H7 (cell line): ENCODE results near the gene PPARA. TPM values are rescaled to one million over a fixed set of nuclear protein-coding genes. Genes with fewer than 3 reads are reported as not detected.
A peak's percentile ranks its signal among the peaks of the same experiment; 100 is the strongest.
"Not testable (repeated sequence)": the region's sequence is repeated elsewhere in the genome, so short reads cannot be mapped to it uniquely, and the experiment has no call there.

Source experiments
- DNase-seq: peaks from one replicate; pipeline ENCODE4 v3.0.0; 2012
- H3K27me3 ChIP-seq: 2 replicates; pipeline ENCODE4 v1.6.0; 2011; ENCODE audit warnings: mild to moderate bottlenecking, low read length; ENCODE audit not compliant: control insufficient read depth, insufficient read depth
- H3K36me3 ChIP-seq: replicated peaks from 2 replicates; pipeline ENCODE4 v1.5.1; 2011; ENCODE audit warnings: low read length; ENCODE audit not compliant: control insufficient read depth, insufficient read depth
- H3K4me3 ChIP-seq: 2 replicates; pipeline ENCODE4 v1.5.1; 2011; ENCODE audit warnings: low read depth, mild to moderate bottlenecking, control low read depth, low read length, moderate library complexity; ENCODE audit not compliant: insufficient read depth
- total RNA-seq: library from RNA; depleted of rRNA; stranded (reverse); fragments of >200 nt; shearing (Covaris generic); gene quantifications from 2 replicates; pipeline ENCODE4 v1.2.3, GENCODE V29; 2014

Gene PPARA
- total RNA-seq, 1 experiment from 2014 or later = 1.2 TPM

DNA sequence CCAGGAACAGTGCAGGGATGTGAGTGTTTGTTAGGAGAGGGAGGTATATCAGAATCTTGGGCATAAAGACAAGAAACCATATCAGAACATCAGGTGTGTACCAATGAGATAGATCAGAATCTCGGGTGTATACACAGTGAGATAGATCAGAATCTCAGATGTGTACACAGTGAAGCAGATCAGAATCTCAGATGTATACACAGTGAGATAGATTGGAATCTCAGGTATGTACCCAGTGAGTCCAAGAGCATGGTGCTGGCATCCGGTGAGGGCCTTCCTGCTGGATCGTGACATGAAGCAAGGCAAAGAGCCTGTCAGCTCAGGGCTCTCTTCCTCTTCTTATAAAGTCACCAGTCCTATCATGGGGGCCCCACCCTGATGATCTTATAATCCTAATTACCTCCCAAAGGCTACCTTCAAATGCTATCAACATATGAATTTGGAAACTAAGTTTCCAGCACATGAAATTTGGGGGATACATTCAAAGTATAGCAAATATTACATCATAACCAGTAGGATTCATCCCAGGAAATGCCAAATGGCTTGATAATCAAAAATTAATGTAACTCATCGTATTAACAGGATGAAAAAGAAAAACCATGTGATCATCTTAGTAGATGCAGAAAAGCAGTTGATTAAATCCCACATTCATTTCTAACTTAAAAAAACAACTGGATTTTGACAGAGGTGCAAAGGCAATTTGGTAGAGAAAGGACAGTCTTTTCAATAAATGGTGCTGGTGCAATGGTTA is 28.6 kb downstream of the PPARA start:
- DNase-seq = no peak
- no peak overlapping the region for H3K4me3 ChIP-seq
- no peaks in the 10 kb centered on the region for H3K27me3 ChIP-seq
- no peaks in the 10 kb centered on the region for H3K36me3 ChIP-seq

DNA sequence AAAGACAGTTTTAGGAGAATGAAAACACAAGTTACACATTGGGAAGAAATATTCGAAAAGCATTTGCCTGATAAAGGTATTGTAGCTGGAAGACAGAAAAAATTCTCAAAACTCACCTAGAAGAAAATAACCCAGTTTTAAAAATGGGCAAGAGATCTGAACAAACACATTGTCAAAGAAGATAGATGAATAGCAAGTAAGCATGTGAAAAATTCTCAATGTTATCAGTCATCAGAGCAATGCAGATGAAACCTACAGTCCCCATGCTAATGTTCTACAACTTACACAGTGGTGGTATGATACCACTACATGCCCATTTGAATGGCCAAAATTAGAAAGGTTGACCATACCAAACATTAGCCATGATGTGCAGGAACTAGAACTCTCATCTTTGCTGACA is 29.4 kb downstream of the PPARA start:
- Histone ChIP-seq H3K36me3 (no peaks in the 10 kb centered on the region), H3K4me3 (no peak overlapping the region), H3K27me3 (no peaks in the 10 kb centered on the region)
- DNase-seq = no peak

DNA sequence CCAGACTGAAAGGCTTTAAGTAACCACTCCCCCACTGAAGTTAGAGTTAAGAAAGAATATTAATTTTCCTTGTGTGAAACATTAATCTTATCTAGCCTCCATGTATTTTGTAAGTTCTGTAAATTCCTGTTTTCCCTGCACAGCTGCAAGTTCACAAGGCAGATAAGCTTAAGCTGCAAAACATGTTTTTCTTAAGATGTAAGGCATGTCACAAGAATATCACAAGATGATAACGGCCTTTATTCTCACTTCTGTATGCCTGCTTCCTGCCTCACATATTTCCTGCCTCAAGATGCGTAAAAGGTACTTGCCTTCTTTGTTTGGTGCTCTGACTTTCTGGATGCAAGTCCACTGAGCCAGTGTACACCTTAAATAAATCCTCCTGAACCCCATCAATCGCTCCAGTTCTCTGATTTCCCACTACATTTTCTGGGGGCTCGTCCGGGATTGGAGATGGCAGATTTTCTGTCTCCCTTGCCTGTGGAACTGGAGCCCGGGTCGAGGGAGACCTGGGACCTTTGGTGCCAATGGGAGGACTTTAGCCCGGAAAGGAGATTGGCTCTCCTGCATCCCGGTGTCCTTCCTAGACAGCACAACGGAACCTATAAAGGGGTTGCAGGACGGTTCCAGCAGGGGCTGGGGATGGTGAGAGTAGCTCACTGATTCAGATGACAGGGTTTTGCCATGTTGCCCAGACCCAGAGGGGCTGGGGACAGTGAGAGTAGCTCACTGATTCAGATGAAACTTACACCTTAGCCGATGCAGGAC is 30.2 kb downstream of the PPARA start:
- DNase-seq = no peak
- Histone ChIP-seq H3K4me3 (no peak overlapping the region), H3K27me3 (no peaks in the 10 kb centered on the region), H3K36me3 (no peaks in the 10 kb centered on the region)

DNA sequence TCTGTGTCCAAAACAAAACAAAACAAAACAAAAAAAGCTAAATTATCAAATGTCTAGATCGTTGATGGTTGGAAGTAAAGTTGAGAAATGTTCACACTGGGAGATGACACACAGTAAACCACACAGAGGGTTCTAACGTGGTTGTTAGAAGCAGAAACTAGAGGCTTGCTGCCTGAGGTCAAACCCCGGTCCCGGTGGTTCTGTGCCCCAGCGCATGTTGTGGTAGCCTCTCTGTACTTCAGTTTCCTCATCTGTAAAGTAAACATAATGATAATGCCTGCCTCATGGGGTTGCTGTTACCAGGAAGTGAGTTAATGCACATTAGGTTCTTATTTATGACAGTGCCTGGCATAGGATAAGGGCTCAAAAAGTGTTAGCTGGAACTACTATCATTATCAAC is 33.4 kb downstream of the PPARA start:
- no peaks in the 10 kb centered on the region for H3K36me3 ChIP-seq
- DNase-seq = no peak
- H3K4me3 ChIP-seq = no peak overlapping the region
- no peaks in the 10 kb centered on the region for H3K27me3 ChIP-seq

DNA sequence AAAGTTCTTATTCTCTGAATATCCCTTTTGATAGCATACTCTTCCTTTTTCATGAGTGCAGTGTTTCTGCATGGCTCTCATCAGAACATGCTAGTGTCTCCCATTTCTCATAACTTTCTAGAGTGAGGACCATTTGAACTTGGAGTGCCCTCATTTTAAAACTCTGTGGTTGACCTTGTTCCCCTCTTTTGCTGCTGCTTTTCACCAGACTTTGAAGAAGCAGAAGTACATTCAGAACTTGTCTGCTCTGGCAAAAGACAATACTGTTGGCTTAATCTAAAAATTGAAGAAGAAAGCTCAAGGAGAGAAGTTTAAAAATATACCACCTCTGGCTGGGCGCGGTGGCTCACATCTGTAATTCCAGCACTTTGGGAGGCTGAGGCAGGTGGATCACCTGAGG is 35.0 kb downstream of the PPARA start:
- H3K36me3 ChIP-seq = no peaks in the 10 kb centered on the region
- no peaks in the 10 kb centered on the region for H3K27me3 ChIP-seq
- no peak for DNase-seq
- H3K4me3 ChIP-seq = no peak overlapping the region

DNA sequence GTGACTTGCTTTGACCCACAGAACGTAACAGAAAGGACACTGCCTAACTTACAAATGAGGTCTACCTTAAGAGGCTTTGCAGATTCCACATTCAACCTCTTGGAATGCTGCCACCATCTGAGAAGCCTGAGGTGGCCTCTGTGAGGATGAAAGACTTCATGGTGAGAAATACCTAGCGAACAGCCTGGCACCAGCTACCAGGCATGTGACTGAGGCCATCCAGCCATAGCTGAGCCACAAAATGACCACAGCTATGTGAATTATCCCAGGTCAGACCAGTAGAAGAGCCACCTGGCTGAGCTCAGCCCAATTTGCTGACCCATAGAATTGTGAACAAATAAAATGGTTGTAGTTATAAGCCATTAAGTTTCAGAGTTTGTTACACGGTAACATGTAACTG is 37.5 kb downstream of the PPARA start:
- Histone ChIP-seq H3K4me3 (no peak overlapping the region), H3K36me3 (no peaks in the 10 kb centered on the region), H3K27me3 (no peaks in the 10 kb centered on the region)
- DNase-seq = no peak

DNA sequence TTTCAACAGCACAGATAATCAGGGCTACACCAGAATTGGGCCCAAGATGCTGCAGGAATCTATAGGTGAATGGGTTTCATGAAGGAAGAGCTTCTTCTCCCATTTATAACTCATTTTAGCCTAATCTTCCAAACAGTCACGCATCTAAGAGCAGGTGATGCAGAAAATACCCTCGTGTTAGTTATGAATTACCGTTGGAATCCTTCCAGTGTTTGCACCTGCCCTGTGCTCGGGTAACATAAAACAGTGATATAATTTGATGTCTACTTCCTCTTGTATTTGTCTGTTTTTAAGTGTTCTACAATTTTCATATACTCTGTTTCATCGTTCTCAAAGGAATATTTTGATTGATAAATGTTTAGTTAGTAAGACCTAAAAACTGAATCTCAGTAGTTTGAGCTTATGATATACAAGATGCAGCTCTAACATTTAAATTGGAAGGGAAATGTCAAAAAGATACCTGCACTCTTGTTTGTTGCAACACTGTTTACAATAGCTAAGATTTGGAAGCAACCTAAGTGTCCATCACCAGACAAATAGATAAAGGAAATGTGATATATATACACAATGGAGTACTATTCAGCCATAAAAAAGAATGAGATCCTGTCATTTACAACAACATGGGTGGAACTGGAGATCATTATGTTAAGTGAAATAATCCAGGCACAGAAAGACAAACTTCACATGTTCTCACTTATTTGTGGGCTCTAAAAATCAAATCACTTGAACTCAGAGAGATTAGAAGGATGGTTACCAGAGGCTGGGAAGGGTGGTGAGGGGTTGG is 42.1 kb downstream of the PPARA start:
- Histone ChIP-seq H3K27me3 (no peaks in the 10 kb centered on the region), H3K4me3 (no peak overlapping the region), H3K36me3 (no peaks in the 10 kb centered on the region)
- no peak for DNase-seq

DNA sequence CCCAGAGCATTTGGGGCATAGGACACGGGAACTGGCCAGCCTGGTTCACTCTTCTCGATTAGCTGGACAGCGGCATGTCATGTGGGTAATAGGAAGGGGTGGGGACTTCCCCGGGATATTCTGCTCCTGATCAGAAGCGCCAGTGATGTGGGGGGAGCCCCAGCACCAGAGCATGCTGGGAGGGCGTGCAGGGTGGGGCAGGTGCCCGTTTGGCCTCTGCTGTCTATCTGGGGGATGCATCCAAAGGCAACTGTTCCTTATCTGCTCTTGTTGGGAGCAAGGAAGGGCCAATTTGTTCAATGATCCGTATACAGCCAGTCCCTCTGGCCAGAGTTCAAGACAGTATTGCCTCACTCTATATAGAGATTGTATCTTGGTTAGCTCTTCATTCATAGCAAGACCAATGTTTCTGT is 43.6 kb downstream of the PPARA start:
- DNase-seq = no peak

DNA sequence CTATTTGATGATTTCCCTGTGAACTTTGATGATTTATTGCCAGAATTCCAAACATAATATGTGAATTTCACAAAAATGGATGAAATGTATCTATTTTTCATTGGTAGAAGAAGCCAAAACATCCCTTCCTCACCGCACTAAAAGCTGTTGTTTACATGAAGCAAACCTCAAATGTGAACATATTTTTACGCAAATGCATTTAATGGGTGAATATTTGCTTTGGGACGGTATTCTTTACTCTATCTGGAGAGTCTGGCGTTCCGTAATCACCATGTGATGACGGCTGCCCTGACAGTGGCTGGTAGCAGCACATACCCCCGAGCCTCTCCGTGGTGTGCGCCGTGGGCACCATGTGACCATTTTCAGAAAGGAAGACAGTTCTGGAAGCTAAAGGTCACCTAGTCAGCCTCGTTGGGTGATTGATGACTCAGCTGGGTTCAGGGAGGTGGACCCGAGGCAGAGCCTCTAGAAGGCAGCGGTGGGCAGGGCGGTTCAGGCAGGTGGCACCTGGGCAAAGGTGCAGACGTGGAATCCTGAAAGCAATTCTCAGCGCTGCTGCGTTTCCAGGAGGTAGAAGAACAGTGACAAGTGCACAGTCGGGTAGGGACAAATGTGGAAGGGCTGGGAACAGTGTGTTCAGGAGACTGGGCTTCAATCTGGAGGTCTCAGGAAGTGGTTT is 45.3 kb downstream of the PPARA start:
- DNase-seq = no peak
- Histone ChIP-seq H3K27me3 (no peaks in the 10 kb centered on the region), H3K4me3 (no peak overlapping the region), H3K36me3 (no peaks in the 10 kb centered on the region)

More for the DNA sequence above, 43.6 kb downstream of the PPARA start:
- H3K36me3 ChIP-seq = no peaks in the 10 kb centered on the region
- H3K27me3 ChIP-seq = no peaks in the 10 kb centered on the region
- no peak overlapping the region for H3K4me3 ChIP-seq

DNA sequence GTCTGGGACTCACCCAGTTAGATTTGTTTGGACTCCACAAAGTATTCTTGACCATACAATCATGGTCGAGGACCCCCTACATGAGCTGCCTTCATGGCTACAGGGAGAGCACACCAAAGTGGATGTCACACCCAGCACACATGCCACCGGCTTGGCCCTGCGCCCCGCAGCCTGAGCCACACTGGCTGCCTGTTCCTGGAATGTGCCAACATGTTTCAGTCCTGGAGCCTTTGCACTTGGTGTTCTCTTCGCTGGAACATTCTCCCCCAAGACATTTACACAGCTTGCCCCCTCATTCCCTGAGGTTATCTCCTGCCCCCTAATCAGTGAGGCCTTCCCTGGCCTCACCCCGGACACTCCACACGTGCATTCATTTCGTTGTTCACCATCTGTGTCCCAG is 46.0 kb downstream of the PPARA start:
- no peak for DNase-seq
- Histone ChIP-seq H3K4me3 (no peak overlapping the region), H3K27me3 (no peaks in the 10 kb centered on the region), H3K36me3 (no peaks in the 10 kb centered on the region)

DNA sequence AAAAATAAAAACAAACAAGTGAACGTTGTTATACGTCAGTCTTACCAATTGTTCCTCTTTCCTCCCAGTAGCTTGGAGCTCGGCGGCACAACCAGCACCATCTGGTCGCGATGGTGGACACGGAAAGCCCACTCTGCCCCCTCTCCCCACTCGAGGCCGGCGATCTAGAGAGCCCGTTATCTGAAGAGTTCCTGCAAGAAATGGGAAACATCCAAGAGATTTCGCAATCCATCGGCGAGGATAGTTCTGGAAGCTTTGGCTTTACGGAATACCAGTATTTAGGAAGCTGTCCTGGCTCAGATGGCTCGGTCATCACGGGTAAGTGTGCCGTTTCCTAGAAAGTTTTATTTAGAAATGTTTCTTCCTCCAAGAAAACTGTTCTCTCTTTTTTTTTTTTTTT is 47.9 kb downstream of the PPARA start:
- no peak overlapping the region for H3K4me3 ChIP-seq
- no peaks in the 10 kb centered on the region for H3K36me3 ChIP-seq
- no peak for DNase-seq
- H3K27me3 ChIP-seq = no peaks in the 10 kb centered on the region

DNA sequence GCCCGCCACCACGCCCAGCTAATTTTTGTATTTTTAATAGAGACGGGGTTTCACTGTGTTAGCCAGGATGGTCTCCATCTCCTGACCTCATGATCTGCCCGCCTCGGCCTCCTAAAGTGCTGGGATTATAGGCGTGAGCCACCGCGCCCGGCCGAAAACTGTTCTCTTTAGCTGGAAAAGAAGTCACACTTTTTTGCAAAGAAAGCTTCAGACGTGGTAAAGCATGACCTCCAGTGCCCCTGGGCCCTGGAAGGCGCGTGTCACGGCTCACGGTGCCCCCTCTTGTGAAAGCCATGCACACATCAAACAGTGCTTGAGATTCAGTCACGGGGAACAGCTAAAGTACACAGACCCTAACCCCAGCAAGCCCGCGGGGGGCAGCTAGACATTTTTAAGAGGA is 48.5 kb downstream of the PPARA start:
- DNase-seq, H3K36me3 ChIP-seq, H3K4me3 ChIP-seq, H3K27me3 ChIP-seq: not testable (repeated sequence)

DNA sequence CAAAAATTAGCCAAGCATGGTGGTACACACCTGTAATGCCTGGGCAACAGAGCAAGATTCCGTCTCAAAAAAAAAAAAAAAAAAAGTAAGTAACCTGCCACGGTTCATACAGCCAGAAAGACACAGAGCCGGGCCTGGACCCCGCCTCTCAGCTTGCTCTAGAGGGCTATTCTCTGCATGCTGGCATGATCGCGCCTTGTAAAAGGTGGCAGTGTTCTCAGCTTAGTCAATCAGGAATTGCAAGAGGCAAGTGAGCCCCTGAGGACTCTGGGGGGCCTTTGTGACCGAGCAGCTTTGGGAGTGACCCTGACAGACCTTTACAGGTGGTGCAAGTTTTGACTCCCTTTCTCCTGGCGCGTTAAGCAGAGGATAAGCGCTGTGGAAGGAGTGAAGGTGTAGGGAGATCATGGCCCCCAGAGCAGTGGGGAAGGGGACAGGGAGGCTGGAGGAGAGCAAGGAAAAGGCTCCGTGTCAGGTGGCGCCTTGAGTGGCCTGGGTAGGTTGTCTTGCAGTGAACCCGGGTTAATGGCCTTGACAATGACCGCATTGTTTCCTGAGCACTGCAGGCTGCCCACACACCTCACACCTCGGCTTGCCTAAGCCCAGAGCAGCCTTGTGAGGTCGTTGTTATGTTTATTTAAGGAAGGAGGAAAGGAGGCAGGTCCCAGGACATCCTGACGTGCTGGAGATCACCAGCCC is 50.9 kb downstream of the PPARA start:
- Histone ChIP-seq H3K4me3 (no peak overlapping the region), H3K27me3 (no peaks in the 10 kb centered on the region), H3K36me3 (no peaks in the 10 kb centered on the region)
- peak; percentile 75 for DNase-seq
